ENCODE data around the gene DHX58.

DHX58 gene

GRCh38 chr17:42079541-42079940 lies 33.0 kb downstream of the DHX58 start:
- DNase-seq: no peak

- no peak for DNase-seq
Observed at GRCh38 chr17:42078396-42079043, 34.0 kb downstream of the DHX58 start.

GRCh38 chr17:42077755-42078154 lies 34.8 kb downstream of the DHX58 start:
- no peak for DNase-seq

- no peak for DNase-seq
Observed at GRCh38 chr17:42076797-42077559, 35.5 kb downstream of the DHX58 start.

GRCh38 chr17:42075789-42076188 lies 36.7 kb downstream of the DHX58 start:
- DNase-seq: no peak

- no peak for DNase-seq
Observed at GRCh38 chr17:42072323-42073187, 40.0 kb downstream of the DHX58 start.

- no peak for DNase-seq
Observed at GRCh38 chr17:42071810-42072209, 40.7 kb downstream of the DHX58 start.

- DNase-seq: no peak
Observed at GRCh38 chr17:42068979-42069378, 43.5 kb downstream of the DHX58 start.

GRCh38 chr17:42067371-42068091 lies 45.0 kb downstream of the DHX58 start:
- DNase-seq: peak; percentile 21

- DNase-seq: no peak
Observed at GRCh38 chr17:42065201-42065600, 47.3 kb downstream of the DHX58 start.

- no peak for DNase-seq
Observed at GRCh38 chr17:42062681-42063080, 49.8 kb downstream of the DHX58 start.

GRCh38 chr17:42061646-42062487 lies 50.6 kb downstream of the DHX58 start:
- no peak for DNase-seq

- DNase-seq: no peak
Observed at GRCh38 chr17:42060231-42060630, 52.3 kb downstream of the DHX58 start.

- DNase-seq: no peak
Observed at GRCh38 chr17:42059815-42060214, 52.7 kb downstream of the DHX58 start.

GRCh38 chr17:42058063-42058462 lies 54.5 kb downstream of the DHX58 start:
- no peak for DNase-seq

GRCh38 chr17:42056635-42057034 lies 55.9 kb downstream of the DHX58 start:
- DNase-seq: no peak

GRCh38 chr17:42055496-42055895 lies 57.0 kb downstream of the DHX58 start:
- DNase-seq: no peak

GRCh38 chr17:42055027-42055426 lies 57.5 kb downstream of the DHX58 start:
- no peak for DNase-seq

GRCh38 chr17:42053731-42054500 lies 58.6 kb downstream of the DHX58 start:
- DNase-seq: no peak

GRCh38 chr17:42052346-42052877 lies 60.1 kb downstream of the DHX58 start:
- DNase-seq: no peak

GRCh38 chr17:42051645-42052044 lies 60.9 kb downstream of the DHX58 start:
- DNase-seq: no peak
